Panc1 (cell line): ENCODE measurements around the gene ADK.

Experiments used
- POLR2AphosphoS5 ChIP-seq: IDR thresholded peaks from 2 replicates; pipeline ENCODE4 v1.6.1; 2012; ENCODE audit warnings: mild to moderate bottlenecking, low read depth, low read length, moderate library complexity
- SIN3A ChIP-seq: IDR thresholded peaks from 2 replicates; pipeline ENCODE4 v1.6.1; 2012; ENCODE audit warnings: low read depth, mild to moderate bottlenecking, low read length, moderate library complexity, borderline replicate concordance; ENCODE audit not compliant: insufficient read depth
- TCF7L2 ChIP-seq: IDR thresholded peaks from 2 replicates; pipeline ENCODE4 v1.6.1; 2011; ENCODE audit warnings: mild to moderate bottlenecking, low read depth, low read length, inconsistent platforms
- TF ChIP-seq, protein P1 (sequence below): fragments of 450-650 bp; IDR thresholded peaks from 2 replicates; pipeline ENCODE4 v1.5.1; 2017; ENCODE audit warnings: mild to moderate bottlenecking
- TF ChIP-seq, protein P2 (sequence below), 2 experiments: IDR thresholded peaks; 2 replicates each; pipeline ENCODE4 v1.6.1; 2011 to 2012; ENCODE audit warnings: low read depth in 2 of 2, control low read depth in 1 of 2, low read length in 1 of 2, mild to moderate bottlenecking in 1 of 2, moderate library complexity in 1 of 2; ENCODE audit not compliant: insufficient read depth in 1 of 2

DNA sequence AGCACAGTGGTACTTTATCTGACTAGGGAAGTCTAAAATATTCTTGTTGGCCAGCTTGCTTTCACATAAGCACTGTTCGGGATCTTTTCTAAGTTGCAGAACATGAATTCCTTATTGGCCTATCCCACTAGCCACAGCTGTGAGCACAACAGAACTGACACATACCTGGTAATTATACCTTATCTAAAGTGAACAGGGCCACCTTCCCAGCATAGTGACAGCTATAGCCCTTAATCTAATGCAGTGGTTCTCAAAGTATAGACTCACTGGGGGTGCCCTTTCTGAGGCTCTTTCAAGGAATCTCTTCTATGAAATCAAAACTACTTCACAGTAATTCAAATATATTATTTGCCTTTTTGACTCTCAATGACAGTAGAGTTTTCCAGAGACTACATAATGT lies 490.6 kb downstream of the ADK start:
- TF ChIP-seq POLR2AphosphoS5, result no peak
- TF ChIP-seq, protein P1, sequence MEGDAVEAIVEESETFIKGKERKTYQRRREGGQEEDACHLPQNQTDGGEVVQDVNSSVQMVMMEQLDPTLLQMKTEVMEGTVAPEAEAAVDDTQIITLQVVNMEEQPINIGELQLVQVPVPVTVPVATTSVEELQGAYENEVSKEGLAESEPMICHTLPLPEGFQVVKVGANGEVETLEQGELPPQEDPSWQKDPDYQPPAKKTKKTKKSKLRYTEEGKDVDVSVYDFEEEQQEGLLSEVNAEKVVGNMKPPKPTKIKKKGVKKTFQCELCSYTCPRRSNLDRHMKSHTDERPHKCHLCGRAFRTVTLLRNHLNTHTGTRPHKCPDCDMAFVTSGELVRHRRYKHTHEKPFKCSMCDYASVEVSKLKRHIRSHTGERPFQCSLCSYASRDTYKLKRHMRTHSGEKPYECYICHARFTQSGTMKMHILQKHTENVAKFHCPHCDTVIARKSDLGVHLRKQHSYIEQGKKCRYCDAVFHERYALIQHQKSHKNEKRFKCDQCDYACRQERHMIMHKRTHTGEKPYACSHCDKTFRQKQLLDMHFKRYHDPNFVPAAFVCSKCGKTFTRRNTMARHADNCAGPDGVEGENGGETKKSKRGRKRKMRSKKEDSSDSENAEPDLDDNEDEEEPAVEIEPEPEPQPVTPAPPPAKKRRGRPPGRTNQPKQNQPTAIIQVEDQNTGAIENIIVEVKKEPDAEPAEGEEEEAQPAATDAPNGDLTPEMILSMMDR, result no peak
- TF ChIP-seq SIN3A, result no peak
- TF ChIP-seq, protein P2, sequence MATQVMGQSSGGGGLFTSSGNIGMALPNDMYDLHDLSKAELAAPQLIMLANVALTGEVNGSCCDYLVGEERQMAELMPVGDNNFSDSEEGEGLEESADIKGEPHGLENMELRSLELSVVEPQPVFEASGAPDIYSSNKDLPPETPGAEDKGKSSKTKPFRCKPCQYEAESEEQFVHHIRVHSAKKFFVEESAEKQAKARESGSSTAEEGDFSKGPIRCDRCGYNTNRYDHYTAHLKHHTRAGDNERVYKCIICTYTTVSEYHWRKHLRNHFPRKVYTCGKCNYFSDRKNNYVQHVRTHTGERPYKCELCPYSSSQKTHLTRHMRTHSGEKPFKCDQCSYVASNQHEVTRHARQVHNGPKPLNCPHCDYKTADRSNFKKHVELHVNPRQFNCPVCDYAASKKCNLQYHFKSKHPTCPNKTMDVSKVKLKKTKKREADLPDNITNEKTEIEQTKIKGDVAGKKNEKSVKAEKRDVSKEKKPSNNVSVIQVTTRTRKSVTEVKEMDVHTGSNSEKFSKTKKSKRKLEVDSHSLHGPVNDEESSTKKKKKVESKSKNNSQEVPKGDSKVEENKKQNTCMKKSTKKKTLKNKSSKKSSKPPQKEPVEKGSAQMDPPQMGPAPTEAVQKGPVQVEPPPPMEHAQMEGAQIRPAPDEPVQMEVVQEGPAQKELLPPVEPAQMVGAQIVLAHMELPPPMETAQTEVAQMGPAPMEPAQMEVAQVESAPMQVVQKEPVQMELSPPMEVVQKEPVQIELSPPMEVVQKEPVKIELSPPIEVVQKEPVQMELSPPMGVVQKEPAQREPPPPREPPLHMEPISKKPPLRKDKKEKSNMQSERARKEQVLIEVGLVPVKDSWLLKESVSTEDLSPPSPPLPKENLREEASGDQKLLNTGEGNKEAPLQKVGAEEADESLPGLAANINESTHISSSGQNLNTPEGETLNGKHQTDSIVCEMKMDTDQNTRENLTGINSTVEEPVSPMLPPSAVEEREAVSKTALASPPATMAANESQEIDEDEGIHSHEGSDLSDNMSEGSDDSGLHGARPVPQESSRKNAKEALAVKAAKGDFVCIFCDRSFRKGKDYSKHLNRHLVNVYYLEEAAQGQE (IDR thresholded peaks at IDR 0.05; ENCODE audit: insufficient read depth in 1 of 2, low read depth in 2 of 2, low read length in 1 of 2), result no peak
- no peak for TF ChIP-seq TCF7L2
